Measurements from ENCODE around the gene GRXCR2.
A peak's percentile ranks its signal among the peaks of the same experiment; 100 is the strongest.
"Not testable (repeated sequence)": the region's sequence is repeated elsewhere in the genome, so short reads cannot be mapped to it uniquely, and the experiment has no call there.

Gene GRXCR2

DNA sequence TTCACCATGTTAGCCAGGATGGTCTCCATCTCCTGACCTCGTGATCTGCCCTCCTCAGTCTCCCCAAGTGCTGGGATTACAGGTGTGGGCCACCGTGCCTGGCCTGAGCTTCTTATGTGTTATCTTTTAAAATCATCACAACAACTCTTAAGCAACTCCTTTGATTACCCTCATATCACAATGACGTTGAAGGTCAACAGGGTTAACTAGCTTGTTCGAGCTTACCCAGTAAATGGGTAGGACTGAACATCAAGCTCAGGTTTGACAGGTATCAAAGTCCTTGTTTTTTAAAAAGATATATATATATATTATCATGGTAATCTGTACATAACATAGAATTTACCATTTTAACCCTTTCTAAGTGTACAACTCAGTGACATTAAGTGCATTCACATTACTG, 3.1 kb downstream of the GRXCR2 start:
- TF ChIP-seq CTCF (IDR thresholded peaks at IDR 0.05; ENCODE audit: low read depth, low read length), result no peak
- Histone ChIP-seq H3K9me3 (no peaks in the 10 kb centered on the region), H3K36me3 (no peaks in the 10 kb centered on the region), H3K4me1 (no peaks in the 10 kb centered on the region), H3K4me3 (ENCODE audit: low read depth, low read length) (no peak overlapping the region), H3K27me3 (no peaks in the 10 kb centered on the region)
- no peak for DNase-seq

GRCh38 chr5:145867806-145868205, 5.0 kb downstream of the GRXCR2 start:
- Histone ChIP-seq H3K4me3 (ENCODE audit: low read depth, low read length) (no peak overlapping the region), H3K36me3 (no peaks in the 10 kb centered on the region), H3K9me3 (no peaks in the 10 kb centered on the region), H3K4me1 (no peaks in the 10 kb centered on the region), H3K27me3 (no peaks in the 10 kb centered on the region)
- TF ChIP-seq CTCF (IDR thresholded peaks at IDR 0.05; ENCODE audit: low read depth, low read length), result no peak
- DNase-seq, result no peak

DNA sequence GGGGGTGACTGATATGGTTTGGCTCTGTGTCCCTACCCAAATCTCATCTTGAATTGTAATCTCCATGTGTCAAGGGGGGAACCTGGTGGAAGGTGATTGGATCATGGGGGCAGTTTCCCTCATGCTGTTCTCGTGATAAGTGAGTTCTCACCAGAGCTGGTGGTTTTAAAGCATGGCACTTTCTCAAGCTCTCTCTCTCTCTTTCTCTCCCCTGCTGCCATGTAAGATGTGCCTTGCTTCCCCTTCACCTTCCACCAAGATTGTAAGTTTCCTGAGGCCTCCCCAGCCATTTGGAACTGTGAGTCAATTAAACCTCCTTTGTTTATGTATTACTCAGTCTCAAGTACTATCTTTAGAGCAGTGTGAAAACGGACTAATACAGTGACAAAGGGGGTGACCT, 8.4 kb downstream of the GRXCR2 start:
- not testable (repeated sequence) for DNase-seq

GRCh38 chr5:145863003-145863402, 9.8 kb downstream of the GRXCR2 start:
- Histone ChIP-seq H3K36me3 (no peaks in the 10 kb centered on the region), H3K4me3 (ENCODE audit: low read depth, low read length) (no peak overlapping the region), H3K4me1 (no peaks in the 10 kb centered on the region), H3K27me3 (no peaks in the 10 kb centered on the region), H3K9me3 (no peaks in the 10 kb centered on the region)
- no peak for TF ChIP-seq CTCF (IDR thresholded peaks at IDR 0.05; ENCODE audit: low read depth, low read length)
- no peak for DNase-seq

More for the DNA sequence above, 8.4 kb downstream of the GRXCR2 start:
- H3K4me3 ChIP-seq (ENCODE audit: low read depth, low read length); H3K27me3 ChIP-seq; H3K9me3 ChIP-seq; H3K36me3 ChIP-seq; H3K4me1 ChIP-seq: not testable (repeated sequence)

DNA sequence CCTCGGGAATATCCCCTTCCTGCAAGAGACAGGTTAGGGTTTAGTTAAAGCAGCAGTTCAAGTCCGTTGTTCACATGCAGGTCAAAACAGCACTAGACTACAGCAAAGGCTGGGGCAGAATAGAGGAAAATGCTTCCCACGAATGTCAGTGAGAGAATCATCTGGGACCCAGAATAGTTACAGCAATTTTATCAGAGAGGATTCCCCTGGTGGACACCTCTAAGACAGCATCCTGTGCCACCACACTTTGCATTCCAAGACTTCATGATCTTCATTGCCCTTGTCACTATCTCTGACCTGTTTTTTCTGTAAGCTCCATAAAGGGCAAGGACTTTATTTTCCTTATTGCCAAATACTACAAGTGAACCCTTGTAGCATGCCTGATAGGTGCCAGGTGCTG, 12.9 kb downstream of the GRXCR2 start:
- no peak for DNase-seq
- Histone ChIP-seq H3K4me3 (ENCODE audit: low read depth, low read length) (no peak overlapping the region), H3K27me3 (no peaks in the 10 kb centered on the region), H3K9me3 (no peaks in the 10 kb centered on the region), H3K36me3 (no peaks in the 10 kb centered on the region), H3K4me1 (no peaks in the 10 kb centered on the region)
- peak; percentile 32; the same call in 1 of the 2 replicates for TF ChIP-seq CTCF (IDR thresholded peaks at IDR 0.05; ENCODE audit: low read depth, low read length)

- Histone ChIP-seq H3K36me3 (no peaks in the 10 kb centered on the region), H3K9me3 (no peaks in the 10 kb centered on the region), H3K4me1 (no peaks in the 10 kb centered on the region), H3K4me3 (ENCODE audit: low read depth, low read length) (no peak overlapping the region), H3K27me3 (no peaks in the 10 kb centered on the region)
- DNase-seq, result no peak
- TF ChIP-seq CTCF (IDR thresholded peaks at IDR 0.05; ENCODE audit: low read depth, low read length), result no peak
Observed at GRCh38 chr5:145859453-145859852, 13.4 kb downstream of the GRXCR2 start.

DNA sequence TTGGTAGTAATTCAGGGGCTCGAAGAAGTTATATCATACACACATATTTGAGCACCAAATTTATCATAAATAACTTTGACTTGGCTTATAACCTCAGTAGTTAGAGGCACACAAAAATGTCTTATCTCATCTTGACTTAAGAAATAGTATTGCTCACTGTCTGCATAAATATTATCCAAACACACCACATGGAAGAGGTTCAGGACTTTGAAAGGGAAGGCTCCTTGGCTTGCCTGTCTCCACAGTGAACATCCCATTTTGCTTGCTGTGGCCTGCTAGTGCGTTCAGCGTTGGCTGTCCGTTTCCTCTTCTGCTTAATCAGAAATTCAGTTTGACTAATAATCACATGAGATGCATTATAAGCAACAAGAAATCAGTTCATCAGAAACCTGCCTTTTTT, 13.9 kb downstream of the GRXCR2 start:
- no peak for TF ChIP-seq CTCF (IDR thresholded peaks at IDR 0.05; ENCODE audit: low read depth, low read length)
- no peak for DNase-seq
- H3K4me3 ChIP-seq (ENCODE audit: low read depth, low read length), result no peak overlapping the region
- H3K4me1 ChIP-seq, result no peaks in the 10 kb centered on the region
- H3K27me3 ChIP-seq, result no peaks in the 10 kb centered on the region
- no peaks in the 10 kb centered on the region for H3K36me3 ChIP-seq
- no peaks in the 10 kb centered on the region for H3K9me3 ChIP-seq
